Adrenal gland (tissue), 12 donors: Measurements from ENCODE around the gene RGS17. TPM values are rescaled to one million over a fixed set of nuclear protein-coding genes. Genes with fewer than 3 reads are reported as not detected.

ENCODE experiments used
- DNase-seq, 7 donors: peaks; one replicate each; pipeline ENCODE4 v3.0.0-alpha.2; 2019 to 2020
- H3K27ac ChIP-seq, 5 donors: fragments of 200-600 bp; sonication (generic) in 4 of 5; 1 replicate in 3 of 5; 2 replicates in 2 of 5; pipeline versions ENCODE4 v1.5.1 to v1.8.0; 2016 to 2020; ENCODE audit warnings: mild to moderate bottlenecking in 1 of 5
- H3K27me3 ChIP-seq: fragments of 200-600 bp; 2 replicates; pipeline ENCODE4 v1.8.0; 2021
- H3K36me3 ChIP-seq, 2 donors: fragments of 200-600 bp; replicated peaks in 1 of 2; 1 replicate in 1 of 2; 2 replicates in 1 of 2; pipeline versions ENCODE4 v1.5.1 to v1.8.0; 2018 to 2022
- H3K4me1 ChIP-seq, 2 donors: fragments of 200-600 bp; replicated peaks in 1 of 2; 1 replicate in 1 of 2; 2 replicates in 1 of 2; pipeline versions ENCODE4 v1.5.1 to v1.8.0; 2018 to 2021
- H3K4me3 ChIP-seq, 4 donors: fragments of 200-600 bp; sonication (generic) in 3 of 4; one replicate each; pipeline ENCODE4 v1.5.1; 2016 to 2018
- H3K9me3 ChIP-seq, 3 donors: fragments of 200-600 bp; sonication (generic) in 1 of 3; replicated peaks in 1 of 3; 1 replicate in 2 of 3; 2 replicates in 1 of 3; pipeline versions ENCODE4 v1.5.1 to v1.8.0; 2016 to 2021
- POLR2A ChIP-seq, 2 donors: fragments of 450-650 bp; IDR thresholded peaks; one replicate each; pipeline ENCODE4 v1.6.1; 2017; ENCODE audit warnings: antibody characterized with exemption in 2 of 2, mild to moderate bottlenecking in 2 of 2, moderate library complexity in 1 of 2
- WGBS, 4 donors: extraction: QIAGEN DNeasy Blood & Tissue Kit in 2 of 4; methylation state at CpG; one replicate each; pipeline versions ENCODE4 v1.1.5 to v1.1.7; 2013 to 2017; 5-methylcytosine and 5-hydroxymethylcytosine counted together
- intact Hi-C, 2 donors: fragments of 100-400 bp; cut with DNase I; formaldehyde crosslinking; loops; one replicate each; pipeline versions ENCODE4 v1.14.1 to v1.15.0; 2022 to 2023
- polyA plus RNA-seq, 3 donors: library from polyadenylated mRNA; stranded (reverse); fragments of 200-250 nt in 2 of 3; fragments of 350-450 nt in 1 of 3; fragmentation: Illumina TruSeq in 1 of 3; extraction: RNeasy Lipid Tissue Mini Kit (QIAGEN cat#74804) in 1 of 3; gene quantifications; one replicate each; pipeline ENCODE4 v1.2.3, GENCODE V29; 2013 to 2014
- total RNA-seq, 9 donors: library from RNA; depleted of rRNA in 4 of 9; stranded (reverse); fragments of >200 nt in 4 of 9; fragments of 120-200 nt in 1 of 9; fragmentation: NEBNext Ultra II Directional in 1 of 9; extraction: Animal tissue kit (Norgen Biotek cat#: 25700) in 1 of 9; gene quantifications; one replicate each; pipeline versions ENCODE4 v1.1.0 to v1.2.4, GENCODE V29; 2013 to 2023
- TF ChIP-seq, protein P1 (sequence below), 6 experiments: fragments of 450-650 bp in 4 of 6; fragments of 200-600 bp in 2 of 6; sonication (generic) in 1 of 6; IDR thresholded peaks; 1 replicate in 5 of 6; 2 replicates in 1 of 6; pipeline versions ENCODE4 v1.5.1 to v1.8.0; 2016 to 2021; ENCODE audit warnings: antibody characterized with exemption in 6 of 6, mild to moderate bottlenecking in 2 of 6, moderate library complexity in 1 of 6
- donor health status: healthy with polysubstance abuse.
- donor health status: Bipolar disorder and iron deficiency.
- donor health status: DM: yes; HTN: yes; CAD: no.
- donor health status: DM: no; HTN: no; CAD: no.
- donor health status: DM: no; HTN: no; CAD: no.
- donor health status: DM: yes; HTN: yes; CAD: no.

Gene RGS17
- total and polyA plus RNA-seq, 12 donors, result under 0.01 to 0.83 (median 0.16) TPM; not detected in 5

DNA sequence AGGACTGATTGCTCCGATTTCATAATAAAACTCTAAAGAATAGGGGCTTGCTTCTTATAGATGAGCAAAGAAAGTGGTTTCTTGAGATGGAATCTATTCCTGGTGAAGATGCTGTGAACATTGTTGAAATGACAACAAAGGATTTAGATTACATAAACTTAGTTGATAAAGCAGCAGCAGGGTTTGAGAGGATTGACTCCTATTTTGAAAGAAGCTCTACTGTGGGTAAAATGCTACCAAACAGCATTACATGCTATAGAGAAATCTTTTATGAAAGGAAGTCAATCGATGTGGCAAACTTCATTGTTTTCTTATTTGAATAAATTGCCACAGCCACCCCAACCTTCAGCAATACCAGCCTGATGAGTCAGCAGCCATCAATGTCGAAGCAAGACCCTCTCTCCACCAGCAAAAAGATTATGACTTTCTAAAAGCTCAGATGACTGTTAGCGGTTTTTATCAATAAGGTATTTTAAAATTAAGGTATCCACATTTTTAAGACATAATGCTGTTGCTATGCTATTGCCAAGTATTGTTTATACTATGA, 115.9 kb downstream of the RGS17 start:
- Histone ChIP-seq H3K27me3 (no peaks in the 10 kb centered on the region), H3K36me3 (no peaks in the 10 kb centered on the region), H3K4me1 (no peaks in the 10 kb centered on the region), H3K9me3 (no peaks in the 10 kb centered on the region), H3K27ac (no peak overlapping the region), H3K4me3 (no peak overlapping the region)
- 63 to 68% (median 65%) methylated on average over 4 of the region's 4 CpGs for WGBS, 4 donors
- intact Hi-C loops, result no loop called here
- TF ChIP-seq, protein P1, sequence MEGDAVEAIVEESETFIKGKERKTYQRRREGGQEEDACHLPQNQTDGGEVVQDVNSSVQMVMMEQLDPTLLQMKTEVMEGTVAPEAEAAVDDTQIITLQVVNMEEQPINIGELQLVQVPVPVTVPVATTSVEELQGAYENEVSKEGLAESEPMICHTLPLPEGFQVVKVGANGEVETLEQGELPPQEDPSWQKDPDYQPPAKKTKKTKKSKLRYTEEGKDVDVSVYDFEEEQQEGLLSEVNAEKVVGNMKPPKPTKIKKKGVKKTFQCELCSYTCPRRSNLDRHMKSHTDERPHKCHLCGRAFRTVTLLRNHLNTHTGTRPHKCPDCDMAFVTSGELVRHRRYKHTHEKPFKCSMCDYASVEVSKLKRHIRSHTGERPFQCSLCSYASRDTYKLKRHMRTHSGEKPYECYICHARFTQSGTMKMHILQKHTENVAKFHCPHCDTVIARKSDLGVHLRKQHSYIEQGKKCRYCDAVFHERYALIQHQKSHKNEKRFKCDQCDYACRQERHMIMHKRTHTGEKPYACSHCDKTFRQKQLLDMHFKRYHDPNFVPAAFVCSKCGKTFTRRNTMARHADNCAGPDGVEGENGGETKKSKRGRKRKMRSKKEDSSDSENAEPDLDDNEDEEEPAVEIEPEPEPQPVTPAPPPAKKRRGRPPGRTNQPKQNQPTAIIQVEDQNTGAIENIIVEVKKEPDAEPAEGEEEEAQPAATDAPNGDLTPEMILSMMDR (IDR thresholded peaks at IDR 0.05), result no peak
- TF ChIP-seq POLR2A (IDR thresholded peaks at IDR 0.05), result no peak
- DNase-seq, result no peak

DNA sequence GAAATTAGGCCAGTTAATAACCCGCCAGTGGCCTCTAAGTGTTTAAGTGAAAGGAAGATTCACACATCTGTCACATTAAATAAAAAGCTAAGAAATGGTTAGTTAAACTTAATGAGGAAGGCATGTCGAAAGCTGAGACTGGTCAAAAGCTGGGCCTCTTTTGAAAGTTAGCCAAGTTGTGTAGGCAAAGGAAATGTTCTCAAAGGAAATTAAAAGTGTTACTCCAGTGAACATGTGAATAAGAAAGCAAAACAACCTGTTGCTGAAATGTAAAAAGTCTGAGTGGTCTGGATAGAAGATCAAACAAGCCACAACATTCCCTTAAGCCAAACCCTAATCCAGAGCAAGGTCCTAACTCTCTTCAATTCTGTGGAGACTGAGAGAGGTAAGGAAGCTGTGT, 117.6 kb downstream of the RGS17 start:
- DNase-seq, result no peak
- 79 to 81% (median 79%) methylated on average over 2 of the region's 2 CpGs for WGBS, 4 donors
- Histone ChIP-seq H3K36me3 (peaks cover 0 to 5% of the 10 kb centered on the region in 2 donors), H3K4me3 (no peak overlapping the region), H3K4me1 (no peaks in the 10 kb centered on the region), H3K9me3 (no peaks in the 10 kb centered on the region), H3K27me3 (no peaks in the 10 kb centered on the region), H3K27ac (no peak overlapping the region)
- TF ChIP-seq, protein P1 (IDR thresholded peaks at IDR 0.05), result no peak
- TF ChIP-seq POLR2A (IDR thresholded peaks at IDR 0.05), result no peak
- intact Hi-C loops, result no loop called here

GRCh38 chr6:153012856-153013255, 118.2 kb downstream of the RGS17 start:
- Histone ChIP-seq H3K4me3 (no peak overlapping the region), H3K27ac (no peak overlapping the region), H3K27me3 (no peaks in the 10 kb centered on the region), H3K4me1 (no peaks in the 10 kb centered on the region), H3K9me3 (no peaks in the 10 kb centered on the region), H3K36me3 (peaks cover 0 to 5% of the 10 kb centered on the region in 2 donors)
- 88 to 96% (median 91%) methylated on average over 6 of the region's 6 CpGs for WGBS, 4 donors
- TF ChIP-seq, protein P1 (IDR thresholded peaks at IDR 0.05), result no peak
- TF ChIP-seq POLR2A (IDR thresholded peaks at IDR 0.05), result no peak
- intact Hi-C loops, result no loop called here
- DNase-seq, result no peak

DNA sequence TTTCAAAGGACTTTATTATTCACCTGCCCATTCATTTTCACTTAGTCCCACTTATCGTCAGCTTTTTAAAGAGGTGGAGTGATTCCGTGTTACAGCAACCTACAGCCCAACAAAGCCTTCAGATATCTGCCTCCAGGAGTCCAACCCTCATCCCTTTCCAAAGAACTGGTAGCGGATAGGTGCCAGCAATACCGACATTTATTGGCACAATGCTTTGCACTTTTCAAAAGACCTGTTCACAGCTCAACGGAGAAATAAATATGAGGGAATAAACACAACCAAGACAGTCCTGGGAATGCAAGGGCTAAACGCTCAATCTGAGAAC, 127.8 kb downstream of the RGS17 start:
- H3K4me1 ChIP-seq, result peaks cover 14 to 43% of the 10 kb centered on the region in 2 donors
- peaks cover 0 to 1% of the 10 kb centered on the region in 2 donors for H3K36me3 ChIP-seq
- WGBS, 4 donors, result 1 to 8% (median 2%) methylated on average over 6 of the region's 6 CpGs
- peak overlapping the region; percentile 44 to 73 (median 64) for H3K4me3 ChIP-seq
- DNase-seq, result peak in 1 of 7 donors; percentile 15
- H3K27me3 ChIP-seq, result no peaks in the 10 kb centered on the region
- intact Hi-C loops, result no loop called here
- TF ChIP-seq, protein P1 (IDR thresholded peaks at IDR 0.05), result no peak
- no peak for TF ChIP-seq POLR2A (IDR thresholded peaks at IDR 0.05)
- peak overlapping the region in 4 of 5 donors; percentile 77 to 92 (median 83) for H3K27ac ChIP-seq
- H3K9me3 ChIP-seq, result no peaks in the 10 kb centered on the region
